IPS-18a (cell line): ENCODE results near the gene SLC30A10.
"Not testable (repeated sequence)": the region's sequence is repeated elsewhere in the genome, so short reads cannot be mapped to it uniquely, and the experiment has no call there.

ENCODE experiments used
- H3K27ac ChIP-seq: one replicate; pipeline ENCODE4 v1.5.1; 2013; ENCODE audit warnings: low read length
- H3K27me3 ChIP-seq: one replicate; pipeline ENCODE4 v1.6.1; 2013; ENCODE audit warnings: mild to moderate bottlenecking, low read length; ENCODE audit not compliant: control insufficient read depth, insufficient read depth
- H3K36me3 ChIP-seq: one replicate; pipeline ENCODE4 v1.6.1; 2013; ENCODE audit warnings: low read depth, low read length; ENCODE audit not compliant: control insufficient read depth
- H3K4me1 ChIP-seq: one replicate; pipeline ENCODE4 v1.6.1; 2013; ENCODE audit warnings: low read depth, low read length; ENCODE audit not compliant: control insufficient read depth
- H3K4me3 ChIP-seq: one replicate; pipeline ENCODE4 v1.5.1; 2013; ENCODE audit warnings: low read length
- H3K9ac ChIP-seq: one replicate; pipeline ENCODE4 v1.6.1; 2013; ENCODE audit warnings: mild to moderate bottlenecking, low read length, moderate library complexity
- H3K9me3 ChIP-seq: one replicate; pipeline ENCODE4 v1.6.1; 2013; ENCODE audit warnings: low read depth, low read length; ENCODE audit not compliant: control insufficient read depth

The SLC30A10 gene

DNA sequence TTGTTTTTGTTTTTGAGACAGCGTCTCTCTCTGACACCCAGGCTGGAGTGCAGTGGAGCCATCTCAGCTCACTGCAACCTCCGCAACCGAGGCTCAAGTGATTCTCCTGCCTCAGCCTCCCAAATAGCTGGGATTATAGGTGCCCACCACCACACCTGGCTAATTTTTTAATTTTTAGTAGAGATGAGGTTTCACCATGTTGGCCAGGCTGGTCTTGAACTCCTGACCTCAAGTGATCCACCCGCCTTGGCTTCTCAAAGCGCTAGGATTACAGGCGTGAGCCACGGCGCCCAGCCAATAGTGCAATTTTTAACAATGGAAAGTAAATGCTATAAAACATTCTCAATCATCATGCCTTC lies 21.8 kb downstream of the SLC30A10 start:
- not testable (repeated sequence) for H3K27me3 ChIP-seq, H3K9me3 ChIP-seq, H3K4me1 ChIP-seq, H3K4me3 ChIP-seq, H3K27ac ChIP-seq, H3K36me3 ChIP-seq, H3K9ac ChIP-seq

DNA sequence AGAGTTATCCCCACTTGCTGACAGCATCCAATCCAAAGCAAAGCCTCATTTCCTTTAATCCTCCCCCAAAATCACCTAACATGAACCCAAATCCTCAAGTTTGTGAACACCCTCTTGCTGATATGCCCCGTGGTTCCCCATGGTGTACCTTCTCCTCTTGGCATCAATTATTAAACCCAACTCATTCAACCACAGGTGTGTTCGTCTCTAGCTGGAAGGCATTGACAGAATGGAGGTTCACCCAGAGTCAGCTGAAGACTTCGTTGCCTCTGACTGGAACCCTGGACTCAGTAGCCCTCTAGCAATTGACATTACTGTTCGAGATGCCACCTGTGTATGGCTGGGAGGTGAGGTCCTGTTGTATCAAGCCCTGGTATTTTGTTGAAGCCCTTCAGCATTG lies 22.8 kb downstream of the SLC30A10 start:
- Histone ChIP-seq H3K9me3 (no peaks in the 10 kb centered on the region), H3K36me3 (no peaks in the 10 kb centered on the region), H3K27ac (no peak overlapping the region), H3K27me3 (no peaks in the 10 kb centered on the region), H3K4me3 (no peak overlapping the region), H3K9ac (no peak overlapping the region), H3K4me1 (no peaks in the 10 kb centered on the region)

DNA sequence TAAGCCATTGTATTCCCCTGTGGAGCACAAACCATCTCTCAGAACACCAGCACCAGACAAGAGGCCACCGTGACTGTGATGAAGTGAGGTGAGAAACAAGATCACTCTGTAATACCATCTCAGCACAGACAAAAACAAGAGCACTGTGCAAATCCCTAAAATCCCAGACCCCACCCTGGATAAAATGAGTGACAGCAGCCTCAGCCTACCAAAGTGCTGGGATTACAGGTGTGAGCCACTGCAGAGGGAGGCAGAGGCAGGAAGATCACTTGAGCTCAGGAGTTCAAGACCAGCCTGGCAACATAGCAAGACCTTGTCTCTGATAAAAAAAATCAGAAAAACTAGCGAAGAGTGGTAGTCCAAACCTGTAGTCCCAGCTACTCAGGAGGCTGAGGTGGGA lies 23.4 kb downstream of the SLC30A10 start:
- peaks cover 3% of the 10 kb centered on the region for H3K4me1 ChIP-seq
- no peaks in the 10 kb centered on the region for H3K9me3 ChIP-seq
- no peak overlapping the region for H3K9ac ChIP-seq
- H3K36me3 ChIP-seq, result no peaks in the 10 kb centered on the region
- H3K27ac ChIP-seq, result no peak overlapping the region
- no peaks in the 10 kb centered on the region for H3K27me3 ChIP-seq
- no peak overlapping the region for H3K4me3 ChIP-seq

GRCh38 chr1:219903353-219903871 lies 24.9 kb downstream of the SLC30A10 start:
- Histone ChIP-seq H3K27ac (no peak overlapping the region), H3K36me3 (no peaks in the 10 kb centered on the region), H3K4me3 (no peak overlapping the region), H3K9ac (no peak overlapping the region), H3K4me1 (peaks cover 3% of the 10 kb centered on the region), H3K9me3 (no peaks in the 10 kb centered on the region), H3K27me3 (no peaks in the 10 kb centered on the region)

DNA sequence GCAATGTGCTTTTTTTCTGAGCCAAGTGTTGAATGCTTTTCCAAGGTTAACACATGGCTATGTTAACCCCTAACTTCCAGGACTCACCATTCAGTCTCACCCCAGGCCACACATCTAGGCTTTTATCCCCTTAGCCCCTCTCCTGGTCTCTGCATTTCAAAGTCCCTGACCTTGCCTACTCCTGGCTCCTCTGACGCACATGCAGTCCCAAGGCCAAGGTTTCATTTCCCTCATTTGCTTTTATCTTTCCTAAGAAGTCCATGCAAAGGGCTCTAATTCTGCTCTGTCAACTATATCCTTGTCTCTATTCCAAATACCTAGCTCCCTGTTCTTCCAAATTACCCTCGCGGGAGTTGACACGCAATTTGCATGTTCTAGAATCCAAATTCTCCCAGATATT lies 25.4 kb downstream of the SLC30A10 start:
- Histone ChIP-seq H3K4me3 (no peak overlapping the region), H3K9ac (no peak overlapping the region), H3K27ac (no peak overlapping the region), H3K36me3 (no peaks in the 10 kb centered on the region), H3K27me3 (no peaks in the 10 kb centered on the region), H3K9me3 (no peaks in the 10 kb centered on the region), H3K4me1 (peaks cover 3% of the 10 kb centered on the region)

- H3K36me3 ChIP-seq, result no peaks in the 10 kb centered on the region
- peaks cover 11% of the 10 kb centered on the region for H3K4me1 ChIP-seq
- H3K27me3 ChIP-seq, result no peaks in the 10 kb centered on the region
- no peaks in the 10 kb centered on the region for H3K9me3 ChIP-seq
- no peak overlapping the region for H3K4me3 ChIP-seq
- no peak overlapping the region for H3K9ac ChIP-seq
- H3K27ac ChIP-seq, result no peak overlapping the region
Measured at GRCh38 chr1:219900882-219901281, 27.5 kb downstream of the SLC30A10 start.

DNA sequence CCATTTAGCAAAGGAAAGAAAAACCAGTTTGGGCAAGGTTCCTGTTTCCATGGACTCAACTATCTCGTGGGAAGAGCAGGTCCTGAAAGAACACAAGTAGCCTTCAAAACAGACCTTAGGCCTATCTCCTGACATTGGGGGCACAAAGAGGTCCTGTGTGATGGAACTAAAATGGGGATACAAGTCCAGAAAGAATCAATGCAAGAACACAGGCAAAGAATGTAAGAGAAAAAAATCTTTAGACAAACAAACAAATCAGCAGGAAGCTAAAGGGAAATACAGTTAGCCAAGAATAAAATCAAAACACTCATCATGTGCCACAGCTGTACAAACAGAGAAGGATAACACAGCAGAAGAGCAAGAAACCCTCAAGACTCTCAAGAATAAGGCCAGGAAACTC lies 28.2 kb downstream of the SLC30A10 start:
- no peaks in the 10 kb centered on the region for H3K9me3 ChIP-seq
- peaks cover 11% of the 10 kb centered on the region for H3K4me1 ChIP-seq
- no peaks in the 10 kb centered on the region for H3K36me3 ChIP-seq
- H3K9ac ChIP-seq, result no peak overlapping the region
- no peak overlapping the region for H3K4me3 ChIP-seq
- H3K27ac ChIP-seq, result no peak overlapping the region
- no peaks in the 10 kb centered on the region for H3K27me3 ChIP-seq

GRCh38 chr1:219898375-219898774 lies 30.0 kb downstream of the SLC30A10 start:
- Histone ChIP-seq H3K4me3 (no peak overlapping the region), H3K27me3 (no peaks in the 10 kb centered on the region), H3K36me3 (no peaks in the 10 kb centered on the region), H3K27ac (no peak overlapping the region), H3K9me3 (no peaks in the 10 kb centered on the region), H3K9ac (no peak overlapping the region), H3K4me1 (peaks cover 11% of the 10 kb centered on the region)

- H3K27me3 ChIP-seq, result no peaks in the 10 kb centered on the region
- no peaks in the 10 kb centered on the region for H3K9me3 ChIP-seq
- H3K4me1 ChIP-seq, result peaks cover 11% of the 10 kb centered on the region
- H3K9ac ChIP-seq, result no peak overlapping the region
- H3K4me3 ChIP-seq, result no peak overlapping the region
- H3K36me3 ChIP-seq, result no peaks in the 10 kb centered on the region
- no peak overlapping the region for H3K27ac ChIP-seq
Measured at GRCh38 chr1:219897914-219898313, 30.4 kb downstream of the SLC30A10 start.

DNA sequence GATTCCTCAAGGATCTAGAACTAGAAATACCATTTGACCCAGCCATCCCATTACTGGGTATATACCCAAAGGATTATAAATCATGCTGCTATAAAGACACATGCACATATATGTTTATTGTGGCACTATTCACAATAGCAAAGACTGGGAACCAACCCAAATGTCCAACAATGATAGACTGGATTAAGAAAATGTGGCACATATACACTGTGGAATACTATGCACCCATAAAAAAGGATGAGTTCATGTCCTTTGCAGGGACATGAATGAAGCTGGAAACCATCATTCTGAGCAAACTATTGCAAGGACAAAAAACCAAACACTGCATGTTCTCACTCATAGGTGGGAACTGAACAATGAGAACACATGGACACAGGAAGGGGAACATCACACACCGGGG lies 36.1 kb downstream of the SLC30A10 start:
- not testable (repeated sequence) for H3K36me3 ChIP-seq, H3K4me3 ChIP-seq, H3K27ac ChIP-seq, H3K27me3 ChIP-seq, H3K4me1 ChIP-seq, H3K9me3 ChIP-seq, H3K9ac ChIP-seq

DNA sequence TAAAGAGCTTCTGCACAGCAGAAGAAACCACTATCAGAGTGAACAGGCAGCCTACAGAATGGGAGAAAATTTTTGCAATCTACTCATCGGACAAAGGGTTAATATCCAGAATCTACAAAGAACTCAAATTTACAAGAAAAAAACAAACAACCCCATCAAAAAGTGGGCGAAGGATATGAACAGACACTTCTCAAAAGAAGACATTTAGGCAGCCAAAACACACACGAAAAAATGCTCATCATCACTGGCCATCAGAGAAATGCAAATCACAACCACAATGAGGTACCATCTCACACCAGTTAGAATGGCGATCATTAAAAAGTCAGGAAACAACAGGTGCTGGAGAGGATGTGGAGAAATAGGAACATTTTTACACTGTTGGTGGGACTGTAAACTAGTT lies 36.5 kb downstream of the SLC30A10 start:
- not testable (repeated sequence) for H3K36me3 ChIP-seq, H3K27ac ChIP-seq, H3K9me3 ChIP-seq, H3K4me1 ChIP-seq, H3K4me3 ChIP-seq, H3K9ac ChIP-seq, H3K27me3 ChIP-seq

DNA sequence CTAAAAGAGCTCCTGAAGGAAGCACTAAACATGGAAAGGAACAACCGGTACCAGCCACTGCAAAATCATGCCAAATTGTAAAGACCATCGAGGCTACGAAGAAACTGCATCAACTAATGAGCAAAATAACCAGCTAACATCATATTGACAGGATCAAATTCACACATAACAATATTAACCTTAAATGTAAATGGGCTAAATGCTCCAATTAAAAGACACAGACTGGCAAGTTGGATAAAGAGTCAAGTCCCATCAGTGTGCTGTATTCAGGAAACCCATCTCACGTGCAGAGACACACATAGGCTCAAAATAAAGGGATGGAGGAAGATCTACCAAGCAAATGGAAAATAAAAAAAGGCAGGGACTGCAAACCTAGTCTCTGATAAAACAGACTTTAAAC lies 39.7 kb downstream of the SLC30A10 start:
- not testable (repeated sequence) for H3K27ac ChIP-seq, H3K9ac ChIP-seq, H3K4me3 ChIP-seq, H3K9me3 ChIP-seq, H3K4me1 ChIP-seq, H3K36me3 ChIP-seq, H3K27me3 ChIP-seq
